ENCODE results near the gene NUP42.

DNA sequence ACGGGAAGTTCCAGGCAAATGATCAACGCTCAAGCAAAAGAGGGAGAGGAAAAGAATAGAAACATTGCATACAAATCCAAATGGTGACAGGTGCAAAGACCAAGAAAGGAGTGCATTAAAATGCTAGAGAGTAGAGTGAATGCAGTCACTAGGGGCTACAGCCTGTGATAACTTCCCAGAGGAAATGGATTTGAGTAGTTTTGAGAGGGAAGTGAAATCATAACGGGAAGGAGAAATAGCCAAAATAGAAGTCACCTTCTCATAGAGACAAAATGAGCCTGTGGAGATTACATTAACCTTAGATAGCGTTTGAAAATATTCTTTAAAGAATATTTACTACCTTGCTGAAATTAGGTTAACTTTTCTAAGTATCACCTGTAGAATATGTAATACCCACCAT is 26.5 kb downstream of the NUP42 start:
- TF ChIP-seq, protein P1, sequence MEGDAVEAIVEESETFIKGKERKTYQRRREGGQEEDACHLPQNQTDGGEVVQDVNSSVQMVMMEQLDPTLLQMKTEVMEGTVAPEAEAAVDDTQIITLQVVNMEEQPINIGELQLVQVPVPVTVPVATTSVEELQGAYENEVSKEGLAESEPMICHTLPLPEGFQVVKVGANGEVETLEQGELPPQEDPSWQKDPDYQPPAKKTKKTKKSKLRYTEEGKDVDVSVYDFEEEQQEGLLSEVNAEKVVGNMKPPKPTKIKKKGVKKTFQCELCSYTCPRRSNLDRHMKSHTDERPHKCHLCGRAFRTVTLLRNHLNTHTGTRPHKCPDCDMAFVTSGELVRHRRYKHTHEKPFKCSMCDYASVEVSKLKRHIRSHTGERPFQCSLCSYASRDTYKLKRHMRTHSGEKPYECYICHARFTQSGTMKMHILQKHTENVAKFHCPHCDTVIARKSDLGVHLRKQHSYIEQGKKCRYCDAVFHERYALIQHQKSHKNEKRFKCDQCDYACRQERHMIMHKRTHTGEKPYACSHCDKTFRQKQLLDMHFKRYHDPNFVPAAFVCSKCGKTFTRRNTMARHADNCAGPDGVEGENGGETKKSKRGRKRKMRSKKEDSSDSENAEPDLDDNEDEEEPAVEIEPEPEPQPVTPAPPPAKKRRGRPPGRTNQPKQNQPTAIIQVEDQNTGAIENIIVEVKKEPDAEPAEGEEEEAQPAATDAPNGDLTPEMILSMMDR (tag by site-specific recombination; IDR thresholded peaks at IDR 0.05), result no peak
- TF ChIP-seq, protein P2, sequence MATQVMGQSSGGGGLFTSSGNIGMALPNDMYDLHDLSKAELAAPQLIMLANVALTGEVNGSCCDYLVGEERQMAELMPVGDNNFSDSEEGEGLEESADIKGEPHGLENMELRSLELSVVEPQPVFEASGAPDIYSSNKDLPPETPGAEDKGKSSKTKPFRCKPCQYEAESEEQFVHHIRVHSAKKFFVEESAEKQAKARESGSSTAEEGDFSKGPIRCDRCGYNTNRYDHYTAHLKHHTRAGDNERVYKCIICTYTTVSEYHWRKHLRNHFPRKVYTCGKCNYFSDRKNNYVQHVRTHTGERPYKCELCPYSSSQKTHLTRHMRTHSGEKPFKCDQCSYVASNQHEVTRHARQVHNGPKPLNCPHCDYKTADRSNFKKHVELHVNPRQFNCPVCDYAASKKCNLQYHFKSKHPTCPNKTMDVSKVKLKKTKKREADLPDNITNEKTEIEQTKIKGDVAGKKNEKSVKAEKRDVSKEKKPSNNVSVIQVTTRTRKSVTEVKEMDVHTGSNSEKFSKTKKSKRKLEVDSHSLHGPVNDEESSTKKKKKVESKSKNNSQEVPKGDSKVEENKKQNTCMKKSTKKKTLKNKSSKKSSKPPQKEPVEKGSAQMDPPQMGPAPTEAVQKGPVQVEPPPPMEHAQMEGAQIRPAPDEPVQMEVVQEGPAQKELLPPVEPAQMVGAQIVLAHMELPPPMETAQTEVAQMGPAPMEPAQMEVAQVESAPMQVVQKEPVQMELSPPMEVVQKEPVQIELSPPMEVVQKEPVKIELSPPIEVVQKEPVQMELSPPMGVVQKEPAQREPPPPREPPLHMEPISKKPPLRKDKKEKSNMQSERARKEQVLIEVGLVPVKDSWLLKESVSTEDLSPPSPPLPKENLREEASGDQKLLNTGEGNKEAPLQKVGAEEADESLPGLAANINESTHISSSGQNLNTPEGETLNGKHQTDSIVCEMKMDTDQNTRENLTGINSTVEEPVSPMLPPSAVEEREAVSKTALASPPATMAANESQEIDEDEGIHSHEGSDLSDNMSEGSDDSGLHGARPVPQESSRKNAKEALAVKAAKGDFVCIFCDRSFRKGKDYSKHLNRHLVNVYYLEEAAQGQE (tag by site-specific recombination; IDR thresholded peaks at IDR 0.05), result no peak

Data from HEK293 (cell line).